HG03066 (cell line): ENCODE data around the gene SLC5A11.

ENCODE experiments used
- ATAC-seq: cut with Tn5 transposase; IDR thresholded peaks from one replicate; pipeline ENCODE4 v1.9.1; 2021; ENCODE audit warnings: low read depth; ENCODE audit not compliant: unreplicated experiment

Gene SLC5A11

DNA sequence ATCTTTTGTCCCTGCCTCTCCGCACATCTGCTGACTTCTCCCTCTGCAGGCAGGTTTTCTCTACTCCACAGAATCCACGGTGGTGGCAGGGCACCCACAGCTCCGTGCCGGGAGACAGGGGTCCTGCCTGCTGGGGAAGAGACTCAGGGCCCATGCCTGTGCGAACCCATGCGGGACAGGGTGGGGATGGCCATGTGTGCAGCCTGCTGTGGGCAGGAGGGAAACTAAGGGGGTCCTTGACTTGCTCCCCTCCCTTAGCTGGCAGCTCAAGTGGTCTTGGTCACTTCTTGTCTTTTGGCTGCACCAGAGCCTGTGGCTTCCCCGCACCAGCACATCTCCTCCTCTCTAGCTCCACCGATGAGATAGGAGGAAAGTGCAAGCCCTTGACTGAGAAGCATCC lies 69.8 kb downstream of the SLC5A11 start:
- no peak for ATAC-seq

DNA sequence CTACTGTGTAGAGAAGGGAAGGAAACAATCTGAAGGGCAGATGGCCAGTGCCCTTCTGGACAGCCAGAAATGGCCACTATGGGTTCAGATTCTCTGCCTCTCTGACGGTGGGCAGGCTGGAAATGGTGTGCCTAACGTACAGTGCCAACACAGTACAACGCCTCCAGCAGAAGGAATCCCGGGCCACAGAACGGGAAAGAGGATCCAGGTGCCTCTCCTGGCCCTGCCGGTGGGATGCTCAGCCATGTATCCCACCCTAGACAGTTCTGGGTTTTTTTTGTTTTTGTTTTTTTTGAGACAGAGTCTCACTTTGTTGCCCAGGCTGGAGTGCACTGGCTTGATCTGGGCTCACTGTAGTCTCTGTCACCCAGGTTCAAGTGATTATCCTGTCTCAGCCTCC lies 71.5 kb downstream of the SLC5A11 start:
- ATAC-seq: no peak

GRCh38 chr16:24917891-24918290 lies 72.1 kb downstream of the SLC5A11 start:
- no peak for ATAC-seq

DNA sequence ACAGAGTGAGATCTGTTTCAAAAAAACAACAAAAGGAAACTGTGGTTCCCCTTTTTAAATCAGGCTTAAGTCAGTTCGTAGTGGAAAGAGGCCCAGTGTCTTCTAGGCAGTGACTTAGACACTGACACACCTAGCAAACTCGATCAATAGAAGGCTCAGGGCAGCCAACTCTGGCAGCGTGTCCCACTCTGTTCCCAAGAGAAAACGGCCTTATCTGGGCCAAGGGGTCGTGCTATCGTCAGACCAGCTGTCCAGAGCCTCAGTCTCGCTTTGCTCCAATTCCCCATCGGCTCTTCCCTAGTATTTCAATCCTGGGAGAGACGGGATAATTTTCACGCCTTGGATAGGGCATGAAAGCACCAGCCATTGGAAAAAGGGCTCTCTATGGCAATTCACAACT lies 72.9 kb downstream of the SLC5A11 start:
- ATAC-seq: no peak

DNA sequence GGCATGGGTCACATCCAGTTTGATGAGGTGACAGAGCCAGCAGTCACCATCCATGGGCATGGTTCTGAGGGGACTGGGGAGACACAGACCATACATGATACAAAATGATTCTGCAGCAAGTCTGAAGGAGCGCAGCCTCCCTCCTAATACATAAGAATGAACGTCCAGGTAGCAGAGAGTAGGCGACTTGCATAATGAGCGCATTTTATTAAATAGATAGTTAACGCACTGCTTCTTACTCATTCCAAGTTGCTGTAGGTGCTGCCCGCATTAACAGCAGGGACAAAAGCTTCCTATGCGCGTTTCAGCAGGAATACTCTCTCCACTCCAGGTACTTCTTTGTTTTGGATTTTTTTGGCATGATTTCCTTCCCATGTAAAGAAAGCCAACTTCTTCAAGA lies 73.8 kb downstream of the SLC5A11 start:
- ATAC-seq: no peak

DNA sequence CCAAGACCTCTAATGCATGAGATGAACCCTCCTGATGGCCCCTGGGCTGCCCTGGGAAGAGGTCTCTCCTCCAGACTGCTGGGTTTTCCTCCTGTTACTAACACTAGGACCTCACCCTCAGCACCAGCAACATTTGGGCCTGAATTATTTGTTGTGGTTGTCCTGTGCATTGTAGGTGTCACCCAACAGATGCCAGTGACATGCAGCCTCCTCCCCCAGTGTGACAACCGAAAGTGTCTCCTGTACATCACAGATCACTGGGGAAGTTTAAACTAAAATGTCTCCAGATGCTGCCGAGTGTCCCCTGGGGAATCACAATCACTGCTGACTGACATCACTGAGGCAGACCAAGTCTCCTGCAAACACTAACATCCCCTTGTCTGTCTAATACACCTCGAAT lies 74.8 kb downstream of the SLC5A11 start:
- no peak for ATAC-seq

GRCh38 chr16:24921229-24921628 lies 75.5 kb downstream of the SLC5A11 start:
- no peak for ATAC-seq

DNA sequence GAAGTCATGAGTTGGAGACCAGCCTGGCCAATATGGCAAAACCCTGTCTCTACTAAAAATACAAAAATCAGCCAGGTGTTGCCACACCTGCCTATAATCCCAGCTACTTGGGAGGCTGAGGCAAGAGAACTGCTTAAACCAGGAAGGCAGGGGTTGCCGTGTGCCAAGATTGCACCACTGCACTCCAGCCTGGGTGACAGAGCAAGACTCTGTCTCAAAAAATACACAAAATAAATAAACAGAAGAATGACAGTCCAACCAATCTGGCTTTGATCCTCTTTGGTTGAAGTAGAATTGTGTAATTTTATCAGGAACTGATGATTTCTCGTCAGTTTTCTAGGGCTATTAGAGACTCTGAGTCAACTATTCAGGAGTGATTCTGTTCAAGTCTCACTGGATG lies 79.4 kb downstream of the SLC5A11 start:
- ATAC-seq: no peak

GRCh38 chr16:24929409-24929808 lies 83.6 kb downstream of the SLC5A11 start:
- no peak for ATAC-seq

- no peak for ATAC-seq
Observed at GRCh38 chr16:24930440-24930839, 84.7 kb downstream of the SLC5A11 start.

- ATAC-seq: no peak
Observed at GRCh38 chr16:24931091-24931490, 85.3 kb downstream of the SLC5A11 start.

GRCh38 chr16:24935336-24935735 lies 89.6 kb downstream of the SLC5A11 start:
- ATAC-seq: no peak

GRCh38 chr16:24936151-24936550 lies 90.4 kb downstream of the SLC5A11 start:
- ATAC-seq: no peak

GRCh38 chr16:24939224-24939623 lies 93.5 kb downstream of the SLC5A11 start:
- ATAC-seq: no peak

- ATAC-seq: no peak
Observed at GRCh38 chr16:24939738-24940137, 94.0 kb downstream of the SLC5A11 start.

DNA sequence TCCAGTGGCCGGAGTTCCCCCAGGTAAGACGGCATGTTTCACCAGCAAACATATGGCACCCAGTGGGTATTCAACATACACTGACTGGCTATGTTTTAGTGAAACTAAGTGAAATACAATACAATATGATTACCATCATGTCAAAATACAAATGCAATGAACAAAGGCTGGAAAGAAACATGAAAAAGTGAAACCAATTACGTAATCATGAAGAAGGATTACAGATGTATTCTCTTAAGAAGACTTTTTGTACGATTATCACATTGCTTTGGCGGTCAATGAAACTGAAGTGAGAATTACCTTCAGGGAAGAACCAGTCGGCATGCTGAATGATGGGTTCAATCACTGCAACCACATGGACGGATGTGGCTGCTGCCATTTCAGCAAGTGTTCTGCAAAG lies 97.7 kb downstream of the SLC5A11 start:
- no peak for ATAC-seq

GRCh38 chr16:24944206-24944605 lies 98.4 kb downstream of the SLC5A11 start:
- ATAC-seq: no peak

- ATAC-seq: no peak
Observed at GRCh38 chr16:24946155-24946554, 100.4 kb downstream of the SLC5A11 start.

GRCh38 chr16:24950275-24950674 lies 104.5 kb downstream of the SLC5A11 start:
- no peak for ATAC-seq

DNA sequence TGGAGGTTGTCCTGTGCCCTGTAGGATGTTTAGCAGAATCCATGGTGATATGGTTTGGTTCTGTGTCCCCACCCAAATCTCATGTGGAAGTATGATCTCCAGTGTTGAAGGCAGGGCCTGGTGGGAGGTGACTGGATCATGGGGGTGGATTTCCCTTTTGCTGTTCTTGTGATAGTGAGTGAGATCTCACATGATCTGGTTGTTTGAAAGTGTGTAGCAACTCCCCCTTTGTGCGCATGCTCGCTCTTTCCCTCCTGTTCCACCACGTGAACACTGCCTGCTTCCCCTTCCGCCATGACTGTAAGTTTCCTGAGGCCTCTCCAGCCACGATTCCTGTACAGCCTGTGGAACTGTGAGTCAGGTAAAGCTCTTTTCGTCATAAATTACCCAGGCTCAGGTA lies 107.5 kb downstream of the SLC5A11 start:
- no peak for ATAC-seq

GRCh38 chr16:24953721-24954120 lies 108.0 kb downstream of the SLC5A11 start:
- ATAC-seq: no peak

GRCh38 chr16:24954137-24954536 lies 108.4 kb downstream of the SLC5A11 start:
- ATAC-seq: no peak

DNA sequence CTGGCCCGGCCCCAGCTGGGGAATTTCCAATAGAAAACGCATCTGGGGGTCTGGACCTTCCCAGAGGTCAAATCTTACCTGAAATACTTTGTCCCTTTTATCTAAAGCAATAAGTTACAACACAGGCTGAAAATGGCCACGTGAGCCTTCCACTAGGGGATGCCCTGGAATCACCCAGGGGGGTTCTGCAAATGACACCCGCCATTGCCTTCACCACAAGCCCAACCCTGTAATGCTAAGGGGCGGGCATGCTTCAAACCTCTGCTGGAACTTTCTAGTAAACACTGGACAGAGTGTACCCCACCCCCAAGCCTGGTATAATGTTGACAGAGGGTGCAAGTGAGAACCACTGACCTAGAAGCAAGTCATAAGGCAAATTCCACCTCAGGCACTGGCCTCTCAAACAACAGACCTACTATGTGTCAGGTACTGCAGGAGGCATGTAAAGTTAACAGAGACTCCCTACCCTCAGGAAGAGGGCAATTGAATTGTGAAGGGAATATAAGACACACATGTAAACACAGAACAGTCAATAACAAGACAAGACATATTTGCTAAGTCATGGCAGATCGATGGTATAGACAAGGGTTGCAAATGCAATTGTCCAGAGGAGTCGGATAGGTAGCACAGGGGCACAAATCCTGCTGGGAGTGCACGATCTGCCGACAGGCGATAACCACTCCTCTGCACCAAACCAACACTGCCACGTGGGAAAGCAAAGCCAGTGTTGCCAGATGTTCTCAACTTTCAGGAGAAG lies 110.4 kb downstream of the SLC5A11 start:
- no peak for ATAC-seq
